A549 treated with GW870086 at 1 μM for 4 hours (cell line): ENCODE data around the gene THRB. TPM values are rescaled to one million over a fixed set of nuclear protein-coding genes. Genes with fewer than 3 reads are reported as not detected.

Experiments used
- total RNA-seq: library from RNA; stranded (reverse); fragments of 200-300 nt; extraction: Qiagen RNA extraction; gene quantifications from 5 replicates; pipeline ENCODE4 v1.2.3, GENCODE V29; 2022; ENCODE audit warnings: low read depth

The THRB gene
- total RNA-seq: 1.1 to 1.4 TPM (median 1.3 TPM) in 5 replicates

GRCh38 chr3:24494618-24495325 is at the start of gene THRB:
THRB (minus strand) TSS chr3:24494850.

